ENCODE data around the gene SLC2A8. TPM values are rescaled to one million over a fixed set of nuclear protein-coding genes. Genes with fewer than 3 reads are reported as not detected.

SLC2A8 gene
- polyA plus RNA-seq, 3 donors = 6.6 to 8.7 (median 6.6) TPM

DNA sequence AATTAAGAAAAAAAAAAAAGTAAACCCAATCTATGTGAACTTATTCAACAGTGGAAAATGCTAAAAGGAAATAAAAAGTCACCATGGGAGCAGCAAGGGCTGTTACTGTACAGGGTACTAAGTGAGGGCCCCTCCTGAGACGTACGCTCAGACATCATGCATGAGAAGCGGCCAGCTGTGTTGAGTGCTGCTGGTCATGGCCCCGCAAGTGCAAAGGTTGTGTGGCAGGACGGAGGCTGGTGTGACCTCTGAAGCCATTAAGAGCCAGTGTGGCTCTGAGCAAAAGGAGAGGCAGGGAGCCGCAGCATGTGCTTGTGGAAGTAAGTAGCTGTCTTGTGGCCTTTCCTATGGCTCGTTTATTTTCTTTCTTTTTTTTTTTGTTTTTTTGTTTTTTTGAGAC is 24.1 kb downstream of the SLC2A8 start:
- no peak overlapping the region for H2AFZ ChIP-seq (ENCODE audit: insufficient read depth, low read depth, low read length, poor library complexity, severe bottlenecking)
- no peak overlapping the region for H3K4me3 Mint-ChIP-seq

DNA sequence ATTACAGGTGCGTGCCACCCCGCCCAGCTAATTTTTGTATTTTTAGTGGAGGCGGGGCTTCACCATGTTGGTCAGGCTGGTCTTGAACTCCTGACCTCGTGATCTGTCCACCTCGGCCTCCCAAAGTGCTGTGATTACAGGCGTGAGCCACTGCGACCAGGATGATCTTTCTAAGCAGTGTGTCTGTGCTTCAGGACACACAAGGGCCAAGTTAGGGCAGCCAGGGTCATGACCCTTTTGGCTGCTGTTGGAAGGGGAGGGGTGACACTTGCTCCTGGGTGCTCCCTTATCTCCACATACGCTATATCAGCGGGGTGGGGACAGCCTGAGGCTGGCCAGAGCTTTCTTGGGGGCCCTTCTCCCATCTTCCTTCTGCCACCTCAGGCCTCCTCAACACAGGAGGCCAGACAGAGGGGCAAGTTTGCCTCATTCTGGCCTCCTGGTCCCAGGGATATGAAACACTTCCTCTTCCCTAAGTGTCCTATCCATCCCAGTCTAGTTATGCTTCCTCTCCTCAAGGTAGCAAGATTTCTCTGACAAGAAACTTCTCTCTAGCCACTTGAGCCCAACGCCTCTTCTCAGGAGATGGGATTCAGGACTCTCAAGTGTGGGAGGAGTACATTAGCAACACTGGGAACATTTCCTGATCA is 25.3 kb downstream of the SLC2A8 start:
- intact Hi-C loops (cut with micrococcal nuclease) = no loop called here
- Histone ChIP-seq H3K4me2 (replicated peaks; ENCODE audit: extremely low read depth, low read length, poor library complexity, severe bottlenecking) (no peak overlapping the region), H3K27me3 (ENCODE audit: control insufficient read depth in 2 of 2, insufficient read depth in 2 of 2, low read length in 2 of 2) (no peaks in the 10 kb centered on the region), H3K9ac (ENCODE audit: insufficient read depth, low read length, poor library complexity, severe bottlenecking) (no peak overlapping the region), H3K9me3 (replicated peaks in 1 of 2; ENCODE audit: control insufficient read depth in 1 of 2, insufficient read depth in 1 of 2, low read length in 2 of 2) (no peaks in the 10 kb centered on the region), H3K36me3 (replicated peaks in 1 of 2; ENCODE audit: control insufficient read depth in 1 of 2, insufficient read depth in 2 of 2, low read length in 2 of 2) (no peaks in the 10 kb centered on the region), H3K79me2 (ENCODE audit: insufficient read depth, low read length) (peaks cover 50% of the 10 kb centered on the region), H2AFZ (ENCODE audit: insufficient read depth, low read depth, low read length, poor library complexity, severe bottlenecking) (no peak overlapping the region), H3K4me3 (replicated peaks in 1 of 3; ENCODE audit: low read depth in 2 of 3, low read length in 3 of 3) (no peak overlapping the region), H4K20me1 (ENCODE audit: insufficient read depth, low read length) (no peaks in the 10 kb centered on the region), H3K4me1 (ENCODE audit: control insufficient read depth in 1 of 2, insufficient read depth in 2 of 2, low read length in 2 of 2) (peaks cover 31 to 35% of the 10 kb centered on the region in 2 donors), H3K27ac (ENCODE audit: low read depth in 1 of 2, low read length in 2 of 2) (no peak overlapping the region)
- no peaks in the 10 kb centered on the region for H3K9me3 Mint-ChIP-seq
- TF ChIP-seq, protein P1, sequence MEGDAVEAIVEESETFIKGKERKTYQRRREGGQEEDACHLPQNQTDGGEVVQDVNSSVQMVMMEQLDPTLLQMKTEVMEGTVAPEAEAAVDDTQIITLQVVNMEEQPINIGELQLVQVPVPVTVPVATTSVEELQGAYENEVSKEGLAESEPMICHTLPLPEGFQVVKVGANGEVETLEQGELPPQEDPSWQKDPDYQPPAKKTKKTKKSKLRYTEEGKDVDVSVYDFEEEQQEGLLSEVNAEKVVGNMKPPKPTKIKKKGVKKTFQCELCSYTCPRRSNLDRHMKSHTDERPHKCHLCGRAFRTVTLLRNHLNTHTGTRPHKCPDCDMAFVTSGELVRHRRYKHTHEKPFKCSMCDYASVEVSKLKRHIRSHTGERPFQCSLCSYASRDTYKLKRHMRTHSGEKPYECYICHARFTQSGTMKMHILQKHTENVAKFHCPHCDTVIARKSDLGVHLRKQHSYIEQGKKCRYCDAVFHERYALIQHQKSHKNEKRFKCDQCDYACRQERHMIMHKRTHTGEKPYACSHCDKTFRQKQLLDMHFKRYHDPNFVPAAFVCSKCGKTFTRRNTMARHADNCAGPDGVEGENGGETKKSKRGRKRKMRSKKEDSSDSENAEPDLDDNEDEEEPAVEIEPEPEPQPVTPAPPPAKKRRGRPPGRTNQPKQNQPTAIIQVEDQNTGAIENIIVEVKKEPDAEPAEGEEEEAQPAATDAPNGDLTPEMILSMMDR (IDR thresholded peaks at IDR 0.05) = no peak
- no CpG with 5 or more reads among the region's 10 CpGs for WGBS (ENCODE audit: insufficient coverage)
- peaks cover 45% of the 10 kb centered on the region for H3K4me1 Mint-ChIP-seq
- peaks cover 6 to 8% of the 10 kb centered on the region in 2 donors for H3K36me3 Mint-ChIP-seq
- no peak overlapping the region for H3K4me3 Mint-ChIP-seq
- H3K27ac Mint-ChIP-seq = peak overlapping the region in 2 of 7 donors; percentile 45 to 75
- H3K27me3 Mint-ChIP-seq (ENCODE audit: low read depth in 3 of 3) = peaks cover 1 to 8% (median 3%) of the 10 kb centered on the region in 3 donors
- DNase-seq = no peak

More for the DNA sequence above, 24.1 kb downstream of the SLC2A8 start:
- TF ChIP-seq, protein P1 (IDR thresholded peaks at IDR 0.05) = no peak
- Mint-ChIP-seq H3K27me3 (ENCODE audit: low read depth in 3 of 3) (peaks cover 3 to 11% (median 7%) of the 10 kb centered on the region in 3 donors), H3K36me3 (peaks cover 0 to 3% of the 10 kb centered on the region in 2 donors), H3K9me3 (no peaks in the 10 kb centered on the region), H3K4me1 (peaks cover 37% of the 10 kb centered on the region), H3K27ac (no peak overlapping the region)
- no peak overlapping the region for H3K4me3 ChIP-seq (replicated peaks in 1 of 3; ENCODE audit: low read depth in 2 of 3, low read length in 3 of 3)
- WGBS (ENCODE audit: insufficient coverage) = no CpG with 5 or more reads among the region's 7 CpGs
- H3K9ac ChIP-seq (ENCODE audit: insufficient read depth, low read length, poor library complexity, severe bottlenecking) = no peak overlapping the region
- peaks cover 31 to 35% of the 10 kb centered on the region in 2 donors for H3K4me1 ChIP-seq (ENCODE audit: control insufficient read depth in 1 of 2, insufficient read depth in 2 of 2, low read length in 2 of 2)
- no peaks in the 10 kb centered on the region for H3K36me3 ChIP-seq (replicated peaks in 1 of 2; ENCODE audit: control insufficient read depth in 1 of 2, insufficient read depth in 2 of 2, low read length in 2 of 2)
- intact Hi-C loops (cut with micrococcal nuclease) = no loop called here
- no peaks in the 10 kb centered on the region for H4K20me1 ChIP-seq (ENCODE audit: insufficient read depth, low read length)
- H3K27ac ChIP-seq (ENCODE audit: low read depth in 1 of 2, low read length in 2 of 2) = no peak overlapping the region
- peaks cover 38% of the 10 kb centered on the region for H3K79me2 ChIP-seq (ENCODE audit: insufficient read depth, low read length)
- H3K9me3 ChIP-seq (replicated peaks in 1 of 2; ENCODE audit: control insufficient read depth in 1 of 2, insufficient read depth in 1 of 2, low read length in 2 of 2) = no peaks in the 10 kb centered on the region
- no peak for DNase-seq
- no peaks in the 10 kb centered on the region for H3K27me3 ChIP-seq (ENCODE audit: control insufficient read depth in 2 of 2, insufficient read depth in 2 of 2, low read length in 2 of 2)
- no peak overlapping the region for H3K4me2 ChIP-seq (replicated peaks; ENCODE audit: extremely low read depth, low read length, poor library complexity, severe bottlenecking)

Data from CD14-positive monocyte (primary cell).